Muscle of leg (tissue), 11 donors: ENCODE data around the gene TTC22. TPM values are rescaled to one million over a fixed set of nuclear protein-coding genes. Genes with fewer than 3 reads are reported as not detected.
"Not testable (repeated sequence)": the region's sequence is repeated elsewhere in the genome, so short reads cannot be mapped to it uniquely, and the experiment has no call there.

Experiments
- DNase-seq: peaks from one replicate; pipeline ENCODE4 v3.0.0; 2013
- H3K27ac ChIP-seq: one replicate; pipeline ENCODE4 v1.5.1; 2013; ENCODE audit warnings: mild to moderate bottlenecking, low read length, control low read depth
- H3K27me3 ChIP-seq: one replicate; pipeline ENCODE4 v1.6.1; 2013; ENCODE audit warnings: low read length; ENCODE audit not compliant: control insufficient read depth, insufficient read depth
- H3K36me3 ChIP-seq: one replicate; pipeline ENCODE4 v1.6.1; 2013; ENCODE audit warnings: low read length; ENCODE audit not compliant: control insufficient read depth, insufficient read depth
- H3K4me1 ChIP-seq: one replicate; pipeline ENCODE4 v1.6.1; 2013; ENCODE audit warnings: low read length; ENCODE audit not compliant: control insufficient read depth, insufficient read depth
- H3K4me3 ChIP-seq: one replicate; pipeline ENCODE4 v1.5.1; 2013; ENCODE audit warnings: low read length, control low read depth
- H3K9me3 ChIP-seq: replicated peaks from 2 replicates; pipeline ENCODE4 v1.6.1; 2013; ENCODE audit warnings: low read depth, low read length; ENCODE audit not compliant: control insufficient read depth
- WGBS: methylation state at CpG from one replicate; pipeline ENCODE4 v1.1.5; 2013; ENCODE audit warnings: missing lambda C conversion rate; ENCODE audit not compliant: insufficient coverage; 5-methylcytosine and 5-hydroxymethylcytosine counted together
- polyA plus RNA-seq, 8 donors: library from polyadenylated mRNA; unstranded; fragments of 120-200 nt; gene quantifications; one replicate each; pipeline versions ENCODE4 v1.2.1 to v1.2.3, GENCODE V29; 2013; ENCODE audit warnings: inconsistent platforms in 1 of 8, low replicate concordance in 1 of 8; ENCODE audit not compliant: insufficient read length in 8 of 8, insufficient read depth in 1 of 8
- total RNA-seq: library from RNA; stranded (reverse); fragments of 120-200 nt; gene quantifications from one replicate; pipeline ENCODE4 v1.2.4, GENCODE V29; 2013

Gene TTC22
- total and polyA plus RNA-seq, 9 donors, result 0.04 to 1.7 (median 0.13) TPM; not detected in 1

DNA sequence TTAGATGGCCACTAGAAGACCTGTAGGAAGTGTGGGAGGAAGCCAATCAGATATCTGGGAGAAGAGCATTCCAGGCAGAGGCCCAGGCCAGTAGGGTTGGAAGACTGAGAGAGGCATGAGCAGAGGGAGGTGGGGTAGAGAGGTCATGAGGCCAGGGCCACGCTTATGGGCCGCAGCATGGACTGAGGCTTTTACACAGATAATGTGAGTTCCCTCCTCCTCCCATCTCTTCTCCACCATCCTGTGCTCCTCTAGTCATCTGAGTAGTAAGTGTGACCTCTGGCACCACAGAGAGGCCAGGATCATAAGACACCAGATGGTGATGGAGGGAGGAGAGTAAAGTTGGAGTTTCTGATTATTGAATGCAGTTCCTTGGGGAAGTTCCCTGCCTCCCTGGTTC lies 17.1 kb downstream of the TTC22 start:
- H3K4me1 ChIP-seq, result peaks cover 5% of the 10 kb centered on the region
- H3K27ac ChIP-seq, result no peak overlapping the region
- no peaks in the 10 kb centered on the region for H3K36me3 ChIP-seq
- H3K9me3 ChIP-seq, result no peaks in the 10 kb centered on the region
- peaks cover 23% of the 10 kb centered on the region for H3K27me3 ChIP-seq
- no peak overlapping the region for H3K4me3 ChIP-seq
- no peak for DNase-seq
- no CpG with 5 or more reads among the region's 2 CpGs for WGBS

GRCh38 chr1:54782588-54782987 lies 18.5 kb downstream of the TTC22 start:
- no peaks in the 10 kb centered on the region for H3K36me3 ChIP-seq
- H3K4me3 ChIP-seq, result no peak overlapping the region
- H3K27me3 ChIP-seq, result peaks cover 27% of the 10 kb centered on the region
- H3K9me3 ChIP-seq, result no peaks in the 10 kb centered on the region
- H3K4me1 ChIP-seq, result peaks cover 5% of the 10 kb centered on the region
- WGBS, result 82% methylated on average over 1 of the region's 2 CpGs
- DNase-seq, result no peak
- H3K27ac ChIP-seq, result no peak overlapping the region

DNA sequence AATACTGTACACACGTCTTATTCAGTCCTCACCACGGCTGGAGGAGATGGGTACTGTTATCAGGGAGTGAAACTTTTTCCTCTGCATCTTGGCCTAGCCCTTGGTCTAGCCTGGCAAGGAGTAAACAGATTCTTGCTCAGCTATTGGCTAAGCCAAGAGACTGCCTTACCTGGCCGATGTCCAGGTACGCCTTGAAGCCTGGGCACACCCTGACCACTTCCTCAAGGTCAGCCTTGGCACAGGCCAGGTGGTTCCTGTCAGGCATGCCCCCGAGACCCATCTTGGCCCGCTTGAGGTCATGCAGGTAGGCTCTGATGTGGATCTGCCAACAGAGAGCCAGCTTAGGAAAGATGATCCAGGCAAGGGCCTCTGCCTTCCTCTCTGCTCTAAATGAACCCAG lies 19.0 kb downstream of the TTC22 start:
- no peaks in the 10 kb centered on the region for H3K9me3 ChIP-seq
- peaks cover 28% of the 10 kb centered on the region for H3K27me3 ChIP-seq
- no peak for DNase-seq
- no peak overlapping the region for H3K27ac ChIP-seq
- H3K4me3 ChIP-seq, result no peak overlapping the region
- no peaks in the 10 kb centered on the region for H3K36me3 ChIP-seq
- 92% methylated on average over 4 of the region's 6 CpGs for WGBS
- H3K4me1 ChIP-seq, result peaks cover 5% of the 10 kb centered on the region

- WGBS, result 7% methylated on average over 72 of the region's 74 CpGs
- H3K27me3 ChIP-seq, result peaks cover 29% of the 10 kb centered on the region
- H3K36me3 ChIP-seq, result no peaks in the 10 kb centered on the region
- H3K9me3 ChIP-seq, result no peaks in the 10 kb centered on the region
- H3K4me3 ChIP-seq, result no peak overlapping the region
- peaks cover 5% of the 10 kb centered on the region for H3K4me1 ChIP-seq
- H3K27ac ChIP-seq, result no peak overlapping the region
- peak; percentile 20 for DNase-seq
Measured at GRCh38 chr1:54781023-54781723, 19.9 kb downstream of the TTC22 start.

- 66% methylated on average over 3 of the region's 4 CpGs for WGBS
- no peak overlapping the region for H3K27ac ChIP-seq
Measured at GRCh38 chr1:54777431-54777830, 23.7 kb downstream of the TTC22 start.

GRCh38 chr1:54777011-54777410 lies 24.1 kb downstream of the TTC22 start:
- DNase-seq, result no peak
- no peak overlapping the region for H3K27ac ChIP-seq
- H3K4me3 ChIP-seq, result no peak overlapping the region
- H3K4me1 ChIP-seq, result peaks cover 5% of the 10 kb centered on the region
- peaks cover 23% of the 10 kb centered on the region for H3K27me3 ChIP-seq
- WGBS, result 50% methylated on average over 2 of the region's 4 CpGs
- H3K9me3 ChIP-seq, result no peaks in the 10 kb centered on the region
- H3K36me3 ChIP-seq, result no peaks in the 10 kb centered on the region

More at GRCh38 chr1:54777431-54777830, 23.7 kb downstream of the TTC22 start:
- H3K4me3 ChIP-seq, result no peak overlapping the region
- H3K27me3 ChIP-seq, result peaks cover 28% of the 10 kb centered on the region
- no peaks in the 10 kb centered on the region for H3K36me3 ChIP-seq
- DNase-seq, result no peak
- peaks cover 5% of the 10 kb centered on the region for H3K4me1 ChIP-seq
- H3K9me3 ChIP-seq, result no peaks in the 10 kb centered on the region

DNA sequence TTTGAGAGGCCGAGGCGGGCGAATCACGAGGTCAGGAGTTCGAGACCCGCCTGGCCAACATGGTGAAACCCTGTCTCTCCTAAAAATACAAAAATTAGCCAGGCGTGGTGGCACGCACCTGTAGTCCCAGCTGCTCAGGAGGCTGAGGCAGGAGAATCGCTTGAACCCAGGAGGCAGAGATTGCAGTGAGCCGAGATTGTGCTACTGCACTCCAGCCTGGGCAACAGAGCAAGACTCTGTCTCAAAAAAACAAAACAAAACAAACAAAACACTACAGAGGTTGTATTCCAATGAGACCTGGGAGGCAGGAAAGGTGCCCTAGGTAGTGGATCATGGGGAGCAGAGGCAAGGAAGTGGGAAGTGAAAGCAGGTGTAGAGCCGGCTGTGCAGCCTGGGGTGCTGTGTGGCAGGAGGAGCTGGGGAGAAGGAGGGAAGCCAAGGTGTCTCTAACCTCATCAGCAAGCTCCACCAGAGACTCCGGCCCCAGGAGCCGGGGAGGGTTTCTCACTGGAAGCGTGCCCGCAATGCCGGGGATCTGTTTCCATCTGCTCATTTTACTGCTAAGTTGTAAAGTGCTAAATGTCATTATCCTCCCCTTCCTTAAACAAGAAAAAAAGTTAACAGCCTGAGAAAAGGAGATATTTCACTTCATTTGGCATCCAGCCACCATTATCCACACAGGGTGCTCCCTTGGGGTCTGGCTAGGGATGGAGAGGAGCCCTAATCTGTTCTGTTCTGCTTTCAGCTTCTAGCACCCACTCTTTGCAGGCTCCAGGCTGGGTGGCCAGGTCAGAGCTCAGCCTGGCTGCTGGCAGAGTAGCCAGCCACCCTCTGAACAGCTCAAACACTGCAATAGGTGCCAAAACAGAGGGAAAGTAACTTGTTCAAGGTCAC lies 25.0 kb downstream of the TTC22 start:
- H3K27me3 ChIP-seq, result peaks cover 17% of the 10 kb centered on the region
- not testable (repeated sequence) for H3K9me3 ChIP-seq, H3K4me1 ChIP-seq, DNase-seq, H3K27ac ChIP-seq, H3K4me3 ChIP-seq, H3K36me3 ChIP-seq
- 92% methylated on average over 4 of the region's 16 CpGs for WGBS

DNA sequence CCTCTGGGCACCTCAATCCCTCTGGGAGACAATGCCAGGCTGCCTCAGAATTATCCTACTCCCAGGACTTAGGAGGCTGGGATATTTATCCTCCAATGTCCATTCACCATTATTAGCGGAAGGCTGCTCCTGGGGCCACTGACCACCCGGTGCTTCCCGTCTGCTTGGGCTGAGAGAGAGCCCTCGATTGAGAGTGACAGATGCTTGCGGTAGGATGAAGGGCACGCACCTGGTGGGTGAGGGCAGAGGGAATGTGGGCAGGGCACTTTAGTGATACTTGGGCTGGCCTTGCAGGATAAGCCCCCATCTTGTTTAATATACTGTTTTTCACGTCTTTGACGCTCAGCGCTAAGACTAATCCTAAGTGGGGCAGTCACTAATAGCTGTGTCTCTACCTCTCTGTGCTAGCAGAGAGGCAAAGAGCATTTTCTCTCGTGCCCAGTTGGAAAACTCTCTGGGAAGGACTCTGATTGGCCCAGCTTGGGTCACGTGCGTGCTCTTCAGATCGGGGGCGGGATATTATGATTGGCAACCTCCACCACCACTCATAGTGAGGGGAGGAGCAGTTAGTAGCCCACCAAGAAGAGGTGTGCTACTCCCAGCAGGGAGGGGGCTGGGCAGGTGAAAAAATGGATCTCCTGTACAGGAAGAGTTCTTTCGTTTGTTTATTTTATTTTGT lies 26.2 kb downstream of the TTC22 start:
- H3K4me3 ChIP-seq, result no peak overlapping the region
- DNase-seq, result no peak
- no peaks in the 10 kb centered on the region for H3K9me3 ChIP-seq
- H3K27ac ChIP-seq, result no peak overlapping the region
- WGBS, result 78% methylated on average over 8 of the region's 15 CpGs
- H3K27me3 ChIP-seq, result peaks cover 8% of the 10 kb centered on the region
- no peaks in the 10 kb centered on the region for H3K36me3 ChIP-seq
- H3K4me1 ChIP-seq, result no peaks in the 10 kb centered on the region

DNA sequence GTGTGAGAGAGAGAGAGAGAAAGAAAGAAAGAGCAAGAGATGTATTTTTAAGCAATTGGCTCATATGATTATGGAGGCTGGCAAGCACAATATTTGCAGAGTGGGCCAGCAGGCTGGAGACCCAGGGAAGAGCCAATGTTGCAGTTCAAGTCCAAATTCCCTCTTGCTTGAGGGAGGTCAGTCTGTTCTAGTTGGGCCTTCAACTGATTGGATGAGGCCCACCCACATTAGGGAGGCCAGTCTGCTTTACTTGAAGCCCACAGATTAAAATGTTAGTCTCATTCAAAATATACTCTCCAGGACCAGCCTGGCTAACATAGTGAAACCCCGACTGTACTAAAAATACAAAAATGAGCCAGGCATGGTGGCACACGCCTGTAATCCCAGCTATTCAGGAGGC lies 28.2 kb downstream of the TTC22 start:
- H3K36me3 ChIP-seq, result no peaks in the 10 kb centered on the region
- H3K9me3 ChIP-seq, result no peaks in the 10 kb centered on the region
- H3K27me3 ChIP-seq, result peaks cover 2% of the 10 kb centered on the region
- no peaks in the 10 kb centered on the region for H3K4me1 ChIP-seq
- H3K27ac ChIP-seq, result no peak overlapping the region
- WGBS, result no CpG with 5 or more reads among the region's 2 CpGs
- DNase-seq, result no peak
- no peak overlapping the region for H3K4me3 ChIP-seq

DNA sequence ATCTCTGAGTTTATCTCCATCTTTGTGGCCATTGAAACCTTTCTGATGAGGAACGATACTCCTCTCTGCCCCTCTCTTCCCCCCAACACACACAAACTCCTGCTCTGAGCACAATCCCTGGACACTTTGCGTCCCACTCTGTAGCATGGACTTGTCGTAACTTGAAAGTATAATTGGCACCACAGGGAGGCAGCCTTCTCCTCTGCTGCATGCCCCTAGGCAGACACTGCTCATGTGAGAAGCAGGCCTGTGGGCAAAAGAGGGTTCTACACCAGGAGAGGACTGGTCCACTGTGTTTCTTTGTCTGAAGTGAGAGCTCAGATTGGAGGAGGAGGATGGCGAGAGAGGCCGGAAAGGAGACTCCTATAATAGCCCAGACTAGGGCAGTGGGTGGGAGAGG lies 33.0 kb downstream of the TTC22 start:
- peaks cover 8% of the 10 kb centered on the region for H3K4me1 ChIP-seq
- no peaks in the 10 kb centered on the region for H3K9me3 ChIP-seq
- DNase-seq, result no peak
- H3K36me3 ChIP-seq, result no peaks in the 10 kb centered on the region
- no peaks in the 10 kb centered on the region for H3K27me3 ChIP-seq
- H3K4me3 ChIP-seq, result no peak overlapping the region
- 55% methylated on average over 3 of the region's 5 CpGs for whole genome bisulfite sequencing
- H3K27ac ChIP-seq, result no peak overlapping the region
